Measurements from ENCODE around the gene KRTAP5-7. TPM values are rescaled to one million over a fixed set of nuclear protein-coding genes. Genes with fewer than 3 reads are reported as not detected.

The KRTAP5-7 gene
- total and polyA plus RNA-seq, 2 of the 13 experiments (the other 11 are each of a cell fraction or from before 2014, with no cell fraction given) = 0.54 TPM; not detected in 1

DNA sequence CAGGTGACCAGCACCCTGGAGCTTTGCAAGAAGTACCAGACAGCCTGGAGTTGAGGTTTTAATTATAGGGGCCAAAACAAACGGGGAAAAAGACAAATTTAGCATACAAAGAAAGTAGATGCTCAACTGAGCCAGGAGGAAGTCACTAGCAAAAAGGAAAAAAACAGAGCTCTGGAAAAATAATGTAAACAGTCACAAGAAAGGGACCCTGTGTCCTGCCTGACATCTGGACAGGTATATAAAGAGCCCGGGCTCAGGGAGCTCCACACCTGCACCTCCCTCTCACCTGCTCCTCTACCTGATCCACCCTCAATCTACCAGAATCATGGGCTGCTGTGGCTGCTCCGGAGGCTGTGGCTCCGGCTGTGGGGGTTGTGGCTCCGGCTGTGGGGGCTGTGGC, 38.2 kb downstream of the KRTAP5-7 start, which contains the start of gene KRTAP5-10:
KRTAP5-10 (plus strand) TSS at position 301 of the 400 bp plus-strand sequence; CDS start at position 326, 25 bp downstream.
- Histone ChIP-seq H2AFZ (ENCODE audit: low read length) (no peak within 1 kb of the TSS), H3K79me2 (ENCODE audit: insufficient read depth, low read length) (no peaks in the 10 kb centered on the region), H4K20me1 (ENCODE audit: insufficient read depth, low read length) (no peaks in the 10 kb centered on the region), H3K9ac (ENCODE audit: insufficient read depth, low read depth, low read length) (no peak within 1 kb of the TSS), H3K4me2 (ENCODE audit: low read depth, low read length) (no peak within 1 kb of the TSS), H3K36me3 (replicated peaks in 1 of 2; ENCODE audit: control insufficient read depth in 1 of 2, insufficient read depth in 2 of 2, low read length in 2 of 2) (no peaks in the 10 kb centered on the region), H3K27ac (ENCODE audit: extremely low read length, insufficient read depth, low read length) (no peak within 1 kb of the TSS), H3K4me1 (ENCODE audit: insufficient read depth, low read length) (peaks cover 51% of the 10 kb centered on the region), H3K9me3 (ENCODE audit: low read length) (no peaks in the 10 kb centered on the region), H3K4me3 (replicated peaks in 1 of 3; ENCODE audit: insufficient read depth in 1 of 3, low read depth in 2 of 3, low read length in 3 of 3) (no peak within 1 kb of the TSS), H3K27me3 (ENCODE audit: control insufficient read depth in 1 of 2, insufficient read depth in 2 of 2, low read length in 2 of 2) (peaks cover 4 to 21% of the 10 kb centered on the region in 2 experiments; a peak in 2 of 5 replicates)
- in situ Hi-C loops (cut with HindIII; ENCODE audit: extremely low pct_ligation_motif_present, low pct_unique_long_range_greater_than_20kb) = no loop called here
- FAIRE-seq (no peak), DNase-seq (ENCODE audit: low spot score) (no peak), ATAC-seq (no peak)
- no TSS peak for BruUV-seq (replicated peaks)
- 5% methylated on average over 2 of the region's 5 CpGs for WGBS (ENCODE audit: low lambda C conversion rate)
- POLR2A ChIA-PET = no interaction called here
- CTCF ChIA-PET (ENCODE audit: low intra/inter-chr PET ratio, low total read pairs) = no interaction called here
- TF ChIP-seq ZNF335 (CRISPR knock-in tag; IDR thresholded peaks at IDR 0.05) (no peak), ZSCAN31 (CRISPR knock-in tag; IDR thresholded peaks at IDR 0.05; ENCODE audit: low read depth) (no peak), ADNP (CRISPR knock-in tag; IDR thresholded peaks at IDR 0.05) (no peak), GPN1 (CRISPR knock-in tag; IDR thresholded peaks at IDR 0.05; ENCODE audit: borderline replicate concordance) (no peak), SIX4 (CRISPR knock-in tag; IDR thresholded peaks at IDR 0.05) (no peak), ZNF703 (CRISPR knock-in tag; IDR thresholded peaks at IDR 0.05; ENCODE audit: borderline replicate concordance) (no peak)
- TF ChIP-seq, protein P1, sequence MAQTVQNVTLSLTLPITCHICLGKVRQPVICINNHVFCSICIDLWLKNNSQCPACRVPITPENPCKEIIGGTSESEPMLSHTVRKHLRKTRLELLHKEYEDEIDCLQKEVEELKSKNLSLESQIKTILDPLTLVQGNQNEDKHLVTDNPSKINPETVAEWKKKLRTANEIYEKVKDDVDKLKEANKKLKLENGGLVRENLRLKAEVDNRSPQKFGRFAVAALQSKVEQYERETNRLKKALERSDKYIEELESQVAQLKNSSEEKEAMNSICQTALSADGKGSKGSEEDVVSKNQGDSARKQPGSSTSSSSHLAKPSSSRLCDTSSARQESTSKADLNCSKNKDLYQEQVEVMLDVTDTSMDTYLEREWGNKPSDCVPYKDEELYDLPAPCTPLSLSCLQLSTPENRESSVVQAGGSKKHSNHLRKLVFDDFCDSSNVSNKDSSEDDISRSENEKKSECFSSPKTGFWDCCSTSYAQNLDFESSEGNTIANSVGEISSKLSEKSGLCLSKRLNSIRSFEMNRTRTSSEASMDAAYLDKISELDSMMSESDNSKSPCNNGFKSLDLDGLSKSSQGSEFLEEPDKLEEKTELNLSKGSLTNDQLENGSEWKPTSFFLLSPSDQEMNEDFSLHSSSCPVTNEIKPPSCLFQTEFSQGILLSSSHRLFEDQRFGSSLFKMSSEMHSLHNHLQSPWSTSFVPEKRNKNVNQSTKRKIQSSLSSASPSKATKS (CRISPR knock-in tag; IDR thresholded peaks at IDR 0.05) = no peak
- TF ChIP-seq, protein P2, sequence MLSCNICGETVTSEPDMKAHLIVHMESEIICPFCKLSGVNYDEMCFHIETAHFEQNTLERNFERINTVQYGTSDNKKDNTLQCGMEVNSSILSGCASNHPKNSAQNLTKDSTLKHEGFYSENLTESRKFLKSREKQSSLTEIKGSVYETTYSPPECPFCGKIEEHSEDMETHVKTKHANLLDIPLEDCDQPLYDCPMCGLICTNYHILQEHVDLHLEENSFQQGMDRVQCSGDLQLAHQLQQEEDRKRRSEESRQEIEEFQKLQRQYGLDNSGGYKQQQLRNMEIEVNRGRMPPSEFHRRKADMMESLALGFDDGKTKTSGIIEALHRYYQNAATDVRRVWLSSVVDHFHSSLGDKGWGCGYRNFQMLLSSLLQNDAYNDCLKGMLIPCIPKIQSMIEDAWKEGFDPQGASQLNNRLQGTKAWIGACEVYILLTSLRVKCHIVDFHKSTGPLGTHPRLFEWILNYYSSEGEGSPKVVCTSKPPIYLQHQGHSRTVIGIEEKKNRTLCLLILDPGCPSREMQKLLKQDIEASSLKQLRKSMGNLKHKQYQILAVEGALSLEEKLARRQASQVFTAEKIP (CRISPR knock-in tag; IDR thresholded peaks at IDR 0.05; ENCODE audit: borderline replicate concordance) = no peak
- TF ChIP-seq, protein P3, sequence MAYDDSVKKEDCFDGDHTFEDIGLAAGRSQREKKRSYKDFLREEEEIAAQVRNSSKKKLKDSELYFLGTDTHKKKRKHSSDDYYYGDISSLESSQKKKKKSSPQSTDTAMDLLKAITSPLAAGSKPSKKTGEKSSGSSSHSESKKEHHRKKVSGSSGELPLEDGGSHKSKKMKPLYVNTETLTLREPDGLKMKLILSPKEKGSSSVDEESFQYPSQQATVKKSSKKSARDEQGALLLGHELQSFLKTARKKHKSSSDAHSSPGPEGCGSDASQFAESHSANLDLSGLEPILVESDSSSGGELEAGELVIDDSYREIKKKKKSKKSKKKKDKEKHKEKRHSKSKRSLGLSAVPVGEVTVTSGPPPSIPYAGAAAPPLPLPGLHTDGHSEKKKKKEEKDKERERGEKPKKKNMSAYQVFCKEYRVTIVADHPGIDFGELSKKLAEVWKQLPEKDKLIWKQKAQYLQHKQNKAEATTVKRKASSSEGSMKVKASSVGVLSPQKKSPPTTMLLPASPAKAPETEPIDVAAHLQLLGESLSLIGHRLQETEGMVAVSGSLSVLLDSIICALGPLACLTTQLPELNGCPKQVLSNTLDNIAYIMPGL (CRISPR knock-in tag; IDR thresholded peaks at IDR 0.05; ENCODE audit: borderline replicate concordance in 1 of 2, low read depth in 1 of 2) = no peak
- intact Hi-C loops (cut with micrococcal nuclease; ENCODE audit: unreplicated experiment) = no loop called here
